HG02870 (cell line): ENCODE results near the gene CELF3.
"Not testable (repeated sequence)": the region's sequence is repeated elsewhere in the genome, so short reads cannot be mapped to it uniquely, and the experiment has no call there.

Source experiments
- ATAC-seq: cut with Tn5 transposase; IDR thresholded peaks from one replicate; pipeline ENCODE4 v1.9.1; 2021; ENCODE audit warnings: mild to moderate bottlenecking, moderate library complexity; ENCODE audit not compliant: unreplicated experiment

Gene CELF3

GRCh38 chr1:151704246-151704645, 12.4 kb downstream of the CELF3 start:
- no peak for ATAC-seq

GRCh38 chr1:151703813-151704212, 12.8 kb downstream of the CELF3 start:
- no peak for ATAC-seq

GRCh38 chr1:151702936-151703335, 13.7 kb downstream of the CELF3 start:
- ATAC-seq: no peak

GRCh38 chr1:151701515-151701914, 15.1 kb downstream of the CELF3 start:
- ATAC-seq: no peak

GRCh38 chr1:151693057-151693651, 23.4 kb downstream of the CELF3 start:
- no peak for ATAC-seq

GRCh38 chr1:151692226-151692625, 24.4 kb downstream of the CELF3 start:
- ATAC-seq: no peak

GRCh38 chr1:151689494-151689893, 27.1 kb downstream of the CELF3 start:
- no peak for ATAC-seq

- no peak for ATAC-seq
Measured at GRCh38 chr1:151686561-151686960, 30.0 kb downstream of the CELF3 start.

GRCh38 chr1:151684128-151684527, 32.5 kb downstream of the CELF3 start:
- no peak for ATAC-seq

GRCh38 chr1:151682901-151683300, 33.7 kb downstream of the CELF3 start:
- not testable (repeated sequence) for ATAC-seq

GRCh38 chr1:151681923-151682322, 34.7 kb downstream of the CELF3 start:
- ATAC-seq: no peak

- ATAC-seq: no peak
Measured at GRCh38 chr1:151680826-151681225, 35.8 kb downstream of the CELF3 start.

- ATAC-seq: no peak
Measured at GRCh38 chr1:151680391-151680790, 36.2 kb downstream of the CELF3 start.

- no peak for ATAC-seq
Measured at GRCh38 chr1:151673407-151673806, 43.2 kb downstream of the CELF3 start.

- not testable (repeated sequence) for ATAC-seq
Measured at GRCh38 chr1:151670036-151670675, 46.4 kb downstream of the CELF3 start.

- ATAC-seq: no peak
Measured at GRCh38 chr1:151668090-151668489, 48.5 kb downstream of the CELF3 start.

GRCh38 chr1:151661751-151662150, 54.9 kb downstream of the CELF3 start:
- no peak for ATAC-seq

GRCh38 chr1:151655371-151655770, 61.2 kb downstream of the CELF3 start:
- no peak for ATAC-seq

GRCh38 chr1:151653397-151653796, 63.2 kb downstream of the CELF3 start:
- ATAC-seq: no peak
